GM23338 (cell line): Measurements from ENCODE around the gene RRP8.

Experiments used
- CREB1 ChIP-seq: fragments of 250-450 bp; sonication (Bioruptor Pico); IDR thresholded peaks from 2 replicates; pipeline ENCODE4 v1.5.0; 2020; ENCODE audit warnings: low read depth, mild to moderate bottlenecking, moderate library complexity
- CTCF ChIP-seq, 2 experiments: fragments of 200-600 bp in 1 of 2; sonication (generic) in 1 of 2; conservative IDR thresholded peaks; 2 replicates each; pipeline versions ENCODE4 v1.5.1 to v1.6.1; 2016 to 2017; ENCODE audit warnings: antibody characterized with exemption in 2 of 2, low read depth in 2 of 2, mild to moderate bottlenecking in 2 of 2, moderate library complexity in 1 of 2
- EZH2 ChIP-seq: fragments of 200-600 bp; sonication (generic); IDR thresholded peaks from one replicate; pipeline ENCODE4 v1.8.0; 2017; ENCODE audit warnings: antibody characterized with exemption, mild to moderate bottlenecking, low read depth; ENCODE audit not compliant: unreplicated experiment
- EZH2phosphoT487 ChIP-seq: fragments of 200-600 bp; sonication (generic); IDR thresholded peaks from one replicate; pipeline ENCODE4 v1.8.1; 2018; ENCODE audit warnings: antibody characterized with exemption; ENCODE audit not compliant: unreplicated experiment
- POLR2AphosphoS5 ChIP-seq: IDR thresholded peaks from 2 replicates; pipeline ENCODE4 v1.6.1; 2016; ENCODE audit warnings: antibody characterized with exemption, low read depth
- REST ChIP-seq: IDR thresholded peaks from one replicate; pipeline ENCODE4 v1.6.1; 2018; ENCODE audit warnings: antibody characterized with exemption; ENCODE audit not compliant: unreplicated experiment
- STAT1 ChIP-seq: IDR thresholded peaks from one replicate; pipeline ENCODE4 v1.6.1; 2016; ENCODE audit warnings: antibody characterized with exemption; ENCODE audit not compliant: unreplicated experiment
- ZNF331 ChIP-seq: fragments of 250-450 bp; sonication (Bioruptor Pico); IDR thresholded peaks from 2 replicates; pipeline ENCODE4 v1.5.0; 2020; ENCODE audit warnings: low read depth, mild to moderate bottlenecking, moderate library complexity
- ZNF462 ChIP-seq: fragments of 250-450 bp; sonication (Bioruptor Pico); IDR thresholded peaks from 2 replicates; pipeline ENCODE4 v1.5.0; 2020; ENCODE audit warnings: mild to moderate bottlenecking, moderate library complexity

- TF ChIP-seq CTCF (conservative IDR thresholded peaks at IDR 0.05; ENCODE audit: low read depth in 2 of 2) (no peak), POLR2AphosphoS5 (no peak), REST (no peak), STAT1 (no peak), EZH2 (no peak), ZNF462 (no peak), CREB1 (CRISPR knock-in tag) (no peak), EZH2phosphoT487 (no peak), ZNF331 (CRISPR knock-in tag) (no peak)
Observed at GRCh38 chr11:6622261-6623171, 19.1 kb upstream of the RRP8 start.
